DOHH2 (cell line): ENCODE results near the gene CASR.
"Not testable (repeated sequence)": the region's sequence is repeated elsewhere in the genome, so short reads cannot be mapped to it uniquely, and the experiment has no call there.

Experiments
- H3F3A ChIP-seq: fragments of 200-600 bp; sonication (generic), shearing (Covaris generic); 2 replicates; pipeline ENCODE4 v1.6.0; 2016; ENCODE audit warnings: antibody characterized with exemption, mild to moderate bottlenecking; ENCODE audit not compliant: control insufficient read depth, insufficient read depth
- H3K27ac ChIP-seq: fragments of 200-600 bp; sonication (generic); 2 replicates; pipeline ENCODE4 v1.5.1; 2014; ENCODE audit warnings: low read depth, mild to moderate bottlenecking, low read length, moderate library complexity
- H3K27me3 ChIP-seq: fragments of 200-600 bp; sonication (generic); 2 replicates; pipeline ENCODE4 v1.6.1; 2014; ENCODE audit warnings: mild to moderate bottlenecking, low read length, mixed read lengths; ENCODE audit not compliant: control insufficient read depth
- H3K36me3 ChIP-seq: fragments of 200-600 bp; sonication (generic); 2 replicates; pipeline ENCODE4 v1.6.1; 2014; ENCODE audit warnings: mild to moderate bottlenecking, low read length, moderate library complexity, mixed read lengths; ENCODE audit not compliant: control insufficient read depth
- H3K4me1 ChIP-seq: fragments of 200-600 bp; sonication (generic); 2 replicates; pipeline ENCODE4 v1.6.1; 2014; ENCODE audit warnings: mild to moderate bottlenecking, low read length, mixed read lengths; ENCODE audit not compliant: control insufficient read depth
- H3K4me2 ChIP-seq: fragments of 200-600 bp; sonication (generic); 2 replicates; pipeline ENCODE4 v1.6.0; 2014; ENCODE audit warnings: mild to moderate bottlenecking, low read length, moderate library complexity
- H3K4me3 ChIP-seq: fragments of 200-600 bp; sonication (generic); 2 replicates; pipeline ENCODE4 v1.5.1; 2014; ENCODE audit warnings: mild to moderate bottlenecking, low read length, mixed read lengths
- H3K79me2 ChIP-seq: fragments of 200-600 bp; sonication (generic); 2 replicates; pipeline ENCODE4 v1.6.1; 2014; ENCODE audit warnings: mild to moderate bottlenecking, low read length, mixed read lengths; ENCODE audit not compliant: control insufficient read depth
- H3K9me2 ChIP-seq: fragments of 200-600 bp; sonication (generic); replicated peaks from 2 replicates; pipeline ENCODE4 v1.6.1; 2014; ENCODE audit warnings: mild to moderate bottlenecking, low read length, mixed read lengths; ENCODE audit not compliant: control insufficient read depth
- H3K9me3 ChIP-seq: fragments of 200-600 bp; sonication (generic); 2 replicates; pipeline ENCODE4 v1.6.1; 2014; ENCODE audit warnings: antibody characterized with exemption, low read length, mixed read lengths; ENCODE audit not compliant: control insufficient read depth, insufficient read depth
- H4K20me1 ChIP-seq: fragments of 200-600 bp; sonication (generic); 2 replicates; pipeline ENCODE4 v1.6.0; 2014; ENCODE audit warnings: low read depth, mild to moderate bottlenecking, antibody characterized with exemption, low read length, moderate library complexity; ENCODE audit not compliant: control insufficient read depth, insufficient read depth
- CTCF ChIP-seq: fragments of 200-600 bp; sonication (generic); IDR thresholded peaks from one replicate; pipeline ENCODE4 v1.5.1; 2014; ENCODE audit warnings: antibody characterized with exemption, mild to moderate bottlenecking, low read depth, low read length; ENCODE audit not compliant: poor library complexity, severe bottlenecking
- EZH2phosphoT487 ChIP-seq: fragments of 200-600 bp; sonication (generic); IDR thresholded peaks from 2 replicates; pipeline ENCODE4 v1.6.1; 2017; ENCODE audit warnings: borderline replicate concordance, mild to moderate bottlenecking, antibody characterized with exemption, low read length, moderate library complexity, mixed read lengths

The CASR gene

GRCh38 chr3:122169911-122170310, 13.6 kb upstream of the CASR start:
- H3K4me1 ChIP-seq = no peaks in the 10 kb centered on the region
- no peaks in the 10 kb centered on the region for H3K79me2 ChIP-seq
- H3K27ac ChIP-seq = no peak overlapping the region
- H3K4me3 ChIP-seq = no peak overlapping the region
- no peaks in the 10 kb centered on the region for H4K20me1 ChIP-seq
- H3K36me3 ChIP-seq = no peaks in the 10 kb centered on the region
- no peaks in the 10 kb centered on the region for H3F3A ChIP-seq
- no peak overlapping the region for H3K4me2 ChIP-seq
- peaks cover 4% of the 10 kb centered on the region; the same call in 1 of the 2 replicates for H3K9me3 ChIP-seq
- TF ChIP-seq CTCF (no peak), EZH2phosphoT487 (no peak)
- no peaks in the 10 kb centered on the region for H3K9me2 ChIP-seq
- H3K27me3 ChIP-seq = no peaks in the 10 kb centered on the region

DNA sequence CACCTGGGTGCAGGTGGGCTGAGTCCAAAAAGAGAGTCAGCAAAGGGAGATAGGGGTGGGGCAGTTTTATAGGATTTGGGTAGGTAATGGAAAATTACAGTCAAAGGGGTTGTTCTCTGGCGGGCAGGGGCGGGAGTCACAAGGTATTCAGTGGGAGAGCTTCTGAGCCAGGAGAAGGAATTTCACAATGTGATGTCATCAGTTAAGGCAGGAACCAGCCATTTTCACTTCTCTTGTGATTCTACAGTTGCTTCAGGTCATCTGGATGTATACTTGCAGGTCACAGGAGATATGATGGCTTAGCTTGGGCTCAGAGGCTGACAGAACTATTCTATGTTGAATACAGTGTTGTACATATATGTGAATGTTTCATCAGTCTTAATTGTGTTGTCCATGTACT, 12.1 kb upstream of the CASR start:
- not testable (repeated sequence) for H3K27ac ChIP-seq, H3K9me2 ChIP-seq, H3K4me3 ChIP-seq, H3K4me2 ChIP-seq, H3F3A ChIP-seq, H3K79me2 ChIP-seq, H3K9me3 ChIP-seq, H3K27me3 ChIP-seq, H3K36me3 ChIP-seq, H4K20me1 ChIP-seq, H3K4me1 ChIP-seq

DNA sequence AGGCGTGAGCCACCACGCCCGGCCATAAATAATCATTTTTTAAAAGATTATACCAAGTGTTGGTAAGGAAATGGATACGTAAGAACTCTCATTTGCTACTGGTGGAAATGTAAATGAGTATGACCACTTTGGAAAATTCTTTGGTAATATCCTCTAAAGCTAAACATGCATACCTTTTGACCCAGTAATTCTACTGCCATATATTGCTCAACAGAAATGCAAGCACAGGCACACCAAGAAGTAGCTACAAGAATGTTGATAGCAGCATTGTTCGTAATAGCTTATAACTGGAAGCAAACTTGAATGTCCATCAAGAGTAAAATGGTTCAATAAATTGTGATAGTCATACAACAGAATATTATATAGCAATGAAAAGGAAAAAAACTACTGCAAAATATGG, 4.8 kb upstream of the CASR start:
- no peak overlapping the region for H3K27ac ChIP-seq
- H3K79me2 ChIP-seq = no peaks in the 10 kb centered on the region
- no peaks in the 10 kb centered on the region for H3K9me2 ChIP-seq
- H3K4me3 ChIP-seq = no peak overlapping the region
- peaks cover 3% of the 10 kb centered on the region; the same call in 1 of the 2 replicates for H3K9me3 ChIP-seq
- H3K36me3 ChIP-seq = no peaks in the 10 kb centered on the region
- no peaks in the 10 kb centered on the region for H4K20me1 ChIP-seq
- H3K4me2 ChIP-seq = no peak overlapping the region
- H3K4me1 ChIP-seq = no peaks in the 10 kb centered on the region
- TF ChIP-seq CTCF (no peak), EZH2phosphoT487 (no peak)
- H3K27me3 ChIP-seq = peaks cover 12% of the 10 kb centered on the region; the same call in 1 of the 2 replicates
- H3F3A ChIP-seq = no peaks in the 10 kb centered on the region

DNA sequence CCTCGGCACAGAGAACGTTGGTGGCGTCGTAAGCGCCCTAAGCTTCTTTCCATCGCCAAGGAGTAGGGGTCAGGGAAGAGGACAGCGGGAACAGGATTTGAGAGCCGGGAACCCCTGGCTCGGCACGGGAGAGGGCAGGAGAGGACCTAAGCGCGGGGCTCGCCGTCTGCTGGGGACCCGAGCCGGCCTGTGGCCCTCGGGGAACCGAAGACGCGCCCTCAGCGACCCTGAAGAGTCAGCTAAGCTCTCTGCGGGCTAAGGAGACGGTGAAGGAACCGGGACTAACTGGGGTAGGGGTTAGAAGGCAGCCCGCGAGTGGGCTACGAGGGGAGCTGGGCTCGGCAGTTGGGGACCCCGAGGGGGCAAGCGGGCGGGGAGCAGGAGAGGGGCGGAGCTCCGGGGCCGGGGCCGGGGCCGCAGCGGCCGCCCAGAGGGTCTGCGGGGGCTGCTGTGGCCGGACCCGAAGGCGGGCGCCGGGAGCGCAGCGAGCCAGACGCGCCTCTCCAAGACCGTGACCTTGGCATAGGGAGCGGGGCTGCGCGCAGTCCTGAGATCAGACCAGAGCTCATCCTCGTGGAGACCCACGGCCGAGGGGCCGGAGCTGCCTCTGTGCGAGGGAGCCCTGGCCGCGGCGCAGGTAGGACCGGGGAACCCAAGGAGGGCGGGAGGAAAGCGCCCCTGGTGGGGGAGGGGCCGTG, 574 bp downstream of the CASR start:
- H3K27ac ChIP-seq = no peak overlapping the region
- H4K20me1 ChIP-seq = no peaks in the 10 kb centered on the region
- TF ChIP-seq EZH2phosphoT487 = no peak
- no peak overlapping the region for H3K4me3 ChIP-seq
- H3K79me2 ChIP-seq = no peaks in the 10 kb centered on the region
- H3K9me3 ChIP-seq = peaks cover 5% of the 10 kb centered on the region; the same call in 1 of the 2 replicates
- H3K9me2 ChIP-seq = no peaks in the 10 kb centered on the region
- no peaks in the 10 kb centered on the region for H3F3A ChIP-seq
- H3K4me2 ChIP-seq = no peak overlapping the region
- no peaks in the 10 kb centered on the region for H3K4me1 ChIP-seq
- H3K27me3 ChIP-seq = peaks cover 17% of the 10 kb centered on the region
- no peaks in the 10 kb centered on the region for H3K36me3 ChIP-seq
